GM12878 (cell line): Measurements from ENCODE around the gene VPS16. TPM values are rescaled to one million over a fixed set of nuclear protein-coding genes. Genes with fewer than 3 reads are reported as not detected.

Experiments used
- ATAC-seq: fragments of 200-7000 bp; cut with Tn5 transposase; 3 replicates; pipeline ENCODE4 v1.9.1; 2020; ENCODE audit warnings: mild to moderate bottlenecking, moderate library complexity
- BruUV-seq: library from RNA; stranded (reverse); fragments of 400-500 nt; replicated peaks from 2 replicates; lab custom pipeline; 2021; lab: Mats Ljungman, UMichigan
- CTCF ChIA-PET: fragments of 300-600 bp; sonication (Branson Sonifier 250); formaldehyde crosslinking; extraction: SDS; loops from one replicate; lab custom pipeline; 2021; ENCODE audit warnings: inconsistent platforms; lab: Yijun Ruan, JAX
- POLR2A ChIA-PET: fragments of 350-600 bp; formaldehyde crosslinking; extraction: SDS; loops from one replicate; lab custom pipeline; 2021; ENCODE audit warnings: inconsistent platforms; lab: Charles Lee
- RAD21 ChIA-PET: fragments of 300-600 bp; sonication (Branson Sonifier 250); formaldehyde crosslinking; loops from one replicate; lab custom pipeline; 2023; ENCODE audit warnings: antibody characterized with exemption; ENCODE audit not compliant: unreplicated experiment; lab: Charles Lee
- SMC1A ChIA-PET: fragments of 300-600 bp; sonication (Branson Sonifier 250); formaldehyde crosslinking; loops from one replicate; lab custom pipeline; 2023; ENCODE audit not compliant: unreplicated experiment, uncharacterized antibody; lab: Charles Lee
- DNase-seq: peaks from one replicate; pipeline ENCODE4 v3.0.0-alpha.2; 2011; ENCODE audit warnings: low read depth, low spot score
- FAIRE-seq: peaks from 3 replicates; lab custom pipeline; 2011; peaks lifted over from hg19 to GRCh38; lab: Jason Lieb, UNC
- H2AFZ ChIP-seq: 2 replicates; pipeline ENCODE4 v1.6.0; 2011; ENCODE audit warnings: low read depth, low read length, control low read depth; ENCODE audit not compliant: control insufficient read depth
- H3K27ac ChIP-seq: 2 replicates; pipeline ENCODE4 v1.5.1; 2011; ENCODE audit warnings: control low read depth; ENCODE audit not compliant: control insufficient read depth, insufficient read depth
- H3K27me3 ChIP-seq, 2 experiments: replicated peaks in 1 of 2; 2 replicates each; pipeline versions ENCODE4 v1.6.0 to v1.6.1; 2011; ENCODE audit warnings: low read length in 1 of 2; ENCODE audit not compliant: control insufficient read depth in 2 of 2, insufficient read depth in 2 of 2
- H3K36me3 ChIP-seq, 2 experiments: 2 replicates each; pipeline ENCODE4 v1.5.1; 2011; ENCODE audit warnings: low read length in 1 of 2; ENCODE audit not compliant: control insufficient read depth in 2 of 2, insufficient read depth in 2 of 2
- H3K4me1 ChIP-seq: 2 replicates; pipeline ENCODE4 v1.6.1; 2011; ENCODE audit warnings: mild to moderate bottlenecking, low read length, moderate library complexity, mixed read lengths; ENCODE audit not compliant: control insufficient read depth, insufficient read depth
- H3K4me2 ChIP-seq: 2 replicates; pipeline ENCODE4 v1.6.0; 2011; ENCODE audit warnings: control low read depth; ENCODE audit not compliant: control insufficient read depth, insufficient read depth
- H3K4me3 ChIP-seq: fragments of 200-600 bp; sonication (generic); 2 replicates; pipeline ENCODE4 v1.5.1; 2016
- H3K79me2 ChIP-seq: 2 replicates; pipeline ENCODE4 v1.6.0; 2011; ENCODE audit warnings: low read length; ENCODE audit not compliant: control insufficient read depth, insufficient read depth
- H3K9ac ChIP-seq: 2 replicates; pipeline ENCODE4 v1.8.0; 2011; ENCODE audit warnings: low read length, control low read depth, mixed read lengths; ENCODE audit not compliant: control insufficient read depth, insufficient read depth
- H3K9me3 ChIP-seq: replicated peaks from 3 replicates; pipeline ENCODE4 v1.5.1; 2011; ENCODE audit warnings: mild to moderate bottlenecking, low read length; ENCODE audit not compliant: control insufficient read depth, insufficient read depth
- H4K20me1 ChIP-seq: 2 replicates; pipeline ENCODE4 v1.6.0; 2011; ENCODE audit not compliant: control insufficient read depth, insufficient read depth
- BACH1 ChIP-seq: fragments of 450-650 bp; IDR thresholded peaks from 2 replicates; pipeline ENCODE4 v1.6.1; 2017; ENCODE audit warnings: mild to moderate bottlenecking, borderline replicate concordance
- BCL3 ChIP-seq: IDR thresholded peaks from 2 replicates; pipeline ENCODE4 v1.6.1; 2011; ENCODE audit warnings: borderline replicate concordance, low read depth, mild to moderate bottlenecking, moderate library complexity, low read length; ENCODE audit not compliant: insufficient read depth, poor library complexity, severe bottlenecking
- EP300 ChIP-seq, 2 experiments: fragments of 150-350 bp in 1 of 2; IDR thresholded peaks; 2 replicates each; pipeline ENCODE4 v1.6.1; 2011 to 2012; ENCODE audit warnings: low read depth in 2 of 2, low read length in 2 of 2, borderline replicate concordance in 1 of 2, improper control_type of control experiment in 1 of 2, inconsistent platforms in 1 of 2; ENCODE audit not compliant: control insufficient read depth in 1 of 2
- FOS ChIP-seq: IDR thresholded peaks from 3 replicates; pipeline ENCODE4 v1.6.1; 2011; ENCODE audit warnings: borderline replicate concordance; ENCODE audit not compliant: insufficient read length; ENCODE audit errors: extremely low read depth
- IKZF2 ChIP-seq, 2 experiments: fragments of 450-650 bp; IDR thresholded peaks; 2 replicates each; pipeline ENCODE4 v1.6.1; 2017; ENCODE audit warnings: mild to moderate bottlenecking in 2 of 2, moderate library complexity in 2 of 2
- IRF5 ChIP-seq: fragments of 450-650 bp; IDR thresholded peaks from 2 replicates; pipeline ENCODE4 v1.6.1; 2017; ENCODE audit warnings: borderline replicate concordance
- JUNB ChIP-seq: IDR thresholded peaks from 2 replicates; pipeline ENCODE4 v1.6.1; 2016; ENCODE audit warnings: antibody characterized with exemption, mild to moderate bottlenecking
- LARP7 ChIP-seq: fragments of 450-650 bp; IDR thresholded peaks from 2 replicates; pipeline ENCODE4 v1.6.1; 2017; ENCODE audit warnings: mild to moderate bottlenecking
- NKRF ChIP-seq: fragments of 450-650 bp; conservative IDR thresholded peaks from 2 replicates; pipeline ENCODE4 v1.6.1; 2017; ENCODE audit warnings: mild to moderate bottlenecking, moderate library complexity
- POLR2AphosphoS2 ChIP-seq: IDR thresholded peaks from 2 replicates; pipeline ENCODE4 v1.6.1; 2011; ENCODE audit warnings: low read depth, mild to moderate bottlenecking, low read length, improper control_type of control experiment, moderate library complexity
- RAD51 ChIP-seq: fragments of 450-650 bp; IDR thresholded peaks from 2 replicates; pipeline ENCODE4 v1.6.1; 2016; ENCODE audit warnings: moderate library complexity, mild to moderate bottlenecking, inconsistent platforms
- RELB ChIP-seq: fragments of 450-650 bp; IDR thresholded peaks from 2 replicates; pipeline ENCODE4 v1.6.1; 2017; ENCODE audit warnings: low read depth, mild to moderate bottlenecking, moderate library complexity
- RUNX3 ChIP-seq: IDR thresholded peaks from 2 replicates; pipeline ENCODE4 v1.6.1; 2012; ENCODE audit warnings: low read length, inconsistent platforms
- SMAD5 ChIP-seq: IDR thresholded peaks from 2 replicates; pipeline ENCODE4 v1.6.1; 2016; ENCODE audit warnings: antibody characterized with exemption, low read depth
- SUZ12 ChIP-seq: fragments of 200-600 bp; sonication (generic); IDR thresholded peaks from one replicate; pipeline ENCODE4 v1.6.1; 2018; ENCODE audit warnings: antibody characterized with exemption, mild to moderate bottlenecking; ENCODE audit not compliant: unreplicated experiment
- ZNF217 ChIP-seq: fragments of 450-650 bp; IDR thresholded peaks from 2 replicates; pipeline ENCODE4 v1.6.1; 2017; ENCODE audit warnings: antibody characterized with exemption, mild to moderate bottlenecking
- ZSCAN29 ChIP-seq: fragments of 450-650 bp; IDR thresholded peaks from 2 replicates; pipeline ENCODE4 v1.6.1; 2017; ENCODE audit warnings: mild to moderate bottlenecking, moderate library complexity
- ZZZ3 ChIP-seq: IDR thresholded peaks from 2 replicates; pipeline ENCODE4 v1.6.1; 2011; ENCODE audit warnings: low read depth; ENCODE audit not compliant: control insufficient read depth, insufficient read length
- WGBS: methylation state at CpG from one replicate; pipeline ENCODE4 v1.1.6; 2016; ENCODE audit warnings: low lambda C conversion rate; ENCODE audit not compliant: insufficient replicate concordance, insufficient coverage; ENCODE audit errors: missing lambda C conversion rate; 5-methylcytosine and 5-hydroxymethylcytosine counted together
- in situ Hi-C: fragments of 300-500 bp; cut with MboI; formaldehyde crosslinking; loops from 9 replicates; pipeline ENCODE4 v1.14.3; 2018; ENCODE audit warnings: mixed read lengths
- intact Hi-C: fragments of 100-400 bp; cut with micrococcal nuclease; formaldehyde crosslinking; loops from one replicate; pipeline ENCODE4 v1.14.2; 2022; ENCODE audit not compliant: unreplicated experiment
- polyA plus RNA-seq, 11 experiments: library from polyadenylated mRNA; depleted of rRNA in 4 of 11; unstranded in 6 of 11; stranded (reverse) in 5 of 11; fragments of >200 nt; fragmentation: Nextera tagmentation in 4 of 11; fragmentation: Illumina TruSeq in 1 of 11; extraction: Ambion mirVana in 4 of 11; extraction: Trizol in 1 of 11; gene quantifications; 1 replicate in 1 of 11; 2 replicates in 10 of 11; pipeline versions ENCODE4 v1.2.1 to v1.2.3, GENCODE V29; 2011 to 2016; ENCODE audit warnings: inconsistent platforms in 2 of 11, missing spikeins in 2 of 11, low read depth in 1 of 11
- total RNA-seq, 4 experiments: library from RNA; depleted of rRNA in 3 of 4; stranded (reverse); fragments of >200 nt in 3 of 4; fragmentation: Illumina TruSeq in 1 of 4; extraction: Trizol in 1 of 4; gene quantifications; 2 replicates each; pipeline versions ENCODE4 v1.2.1 to v1.2.3, GENCODE V29; 2013 to 2021

VPS16 gene
- total and polyA plus RNA-seq, 10 of the 15 experiments (the other 5 are each of a cell fraction or from before 2014, with no cell fraction given), result 8.4 to 37.5 (median 26.4) TPM

- TF ChIP-seq SUZ12 (no peak), IKZF2 (IDR thresholded peaks at IDR 0.05) (peak; percentile 23 to 37; a peak in 1 of 4 replicates)
These were observed 504 bp downstream of the VPS16 start (continued) for GRCh38 chr20:2840967-2841531.

GRCh38 chr20:2845607-2846006, 5.1 kb downstream of the VPS16 start:
- no TSS peak for BruUV-seq
- FAIRE-seq (no peak), ATAC-seq (no peak), DNase-seq (no peak)
- ChIA-PET RAD21 (no interaction called here), POLR2A (no interaction called here), SMC1A (no interaction called here), CTCF (no interaction called here)
- no peak overlapping the region for H3K4me3 ChIP-seq
- no peaks in the 10 kb centered on the region for H3K36me3 ChIP-seq
- no peak overlapping the region for H2AFZ ChIP-seq
- H3K4me2 ChIP-seq, result no peak overlapping the region
- intact Hi-C loops (no loop called here), in situ Hi-C loops (no loop called here)
- no peak overlapping the region for H3K27ac ChIP-seq
- H3K9ac ChIP-seq, result no peak overlapping the region
- no peaks in the 10 kb centered on the region for H3K27me3 ChIP-seq
- H4K20me1 ChIP-seq, result no peaks in the 10 kb centered on the region
- no peaks in the 10 kb centered on the region for H3K9me3 ChIP-seq
- no peaks in the 10 kb centered on the region for H3K4me1 ChIP-seq
- peaks cover 3% of the 10 kb centered on the region; the same call in 1 of the 2 replicates for H3K79me2 ChIP-seq
- 50% methylated on average over 2 of the region's 2 CpGs for WGBS
- TF ChIP-seq LARP7, result no peak
- no peak for TF ChIP-seq RUNX3
- TF ChIP-seq FOS, result no peak
- no peak for TF ChIP-seq ZSCAN29
- TF ChIP-seq ZZZ3, result no peak
- TF ChIP-seq IRF5, result no peak
- no peak for TF ChIP-seq NKRF
- TF ChIP-seq POLR2AphosphoS2, result no peak
- TF ChIP-seq BCL3, result no peak
- no peak for TF ChIP-seq RELB
- no peak for TF ChIP-seq ZNF217
- TF ChIP-seq JUNB, result no peak
- no peak for TF ChIP-seq RAD51
- TF ChIP-seq EP300 (IDR thresholded peaks at IDR 0.05; ENCODE audit: borderline replicate concordance in 1 of 2, control insufficient read depth in 1 of 2, low read depth in 2 of 2, low read length in 2 of 2), result no peak
- no peak for TF ChIP-seq BACH1
- TF ChIP-seq SMAD5, result no peak
